Tibial artery (tissue), 4 donors: ENCODE data around the gene HMGB4.

Experiments
- DNase-seq, 2 donors: peaks; one replicate each; pipeline ENCODE4 v3.0.0-alpha.2; 2019
- H3K27ac ChIP-seq, 2 donors: fragments of 200-600 bp; sonication (generic) in 1 of 2; 1 replicate in 1 of 2; 2 replicates in 1 of 2; pipeline ENCODE4 v1.5.1; 2018 to 2019; ENCODE audit warnings: mild to moderate bottlenecking in 1 of 2
- H3K27me3 ChIP-seq, 2 donors: fragments of 200-600 bp; sonication (generic) in 1 of 2; one replicate each; pipeline versions ENCODE4 v1.5.1 to v1.6.0; 2016 to 2019
- H3K36me3 ChIP-seq, 3 donors: fragments of 200-600 bp; sonication (generic) in 2 of 3; one replicate each; pipeline ENCODE4 v1.5.1; 2016 to 2019; ENCODE audit warnings: mild to moderate bottlenecking in 2 of 3
- H3K4me1 ChIP-seq, 4 donors: fragments of 200-600 bp; sonication (generic) in 2 of 4; 1 replicate in 3 of 4; 2 replicates in 1 of 4; pipeline ENCODE4 v1.5.1; 2016 to 2019
- H3K4me3 ChIP-seq, 2 donors: fragments of 200-600 bp; sonication (generic) in 1 of 2; 1 replicate in 1 of 2; 2 replicates in 1 of 2; pipeline ENCODE4 v1.5.1; 2018 to 2019; ENCODE audit warnings: mild to moderate bottlenecking in 2 of 2
- H3K9me3 ChIP-seq, 3 donors: fragments of 200-600 bp; sonication (generic) in 1 of 3; one replicate each; pipeline ENCODE4 v1.5.1; 2016 to 2019
- intact Hi-C: fragments of 100-400 bp; cut with DNase I; formaldehyde crosslinking; loops from one replicate; pipeline ENCODE4 v1.15.0; 2023; ENCODE audit warnings: low total_unique reads
- TF ChIP-seq, protein P1 (sequence below), 2 experiments: fragments of 200-600 bp in 1 of 2; fragments of 450-650 bp in 1 of 2; IDR thresholded peaks; one replicate each; pipeline ENCODE4 v1.5.1; 2017 to 2019; ENCODE audit warnings: antibody characterized with exemption in 2 of 2, mild to moderate bottlenecking in 1 of 2, moderate library complexity in 1 of 2

The HMGB4 gene

GRCh38 chr1:33846861-33847260 is 17.0 kb upstream of the HMGB4 start:
- H3K4me3 ChIP-seq = no peak overlapping the region
- no peaks in the 10 kb centered on the region for H3K9me3 ChIP-seq
- H3K27ac ChIP-seq = no peak overlapping the region
- H3K4me1 ChIP-seq = no peaks in the 10 kb centered on the region
- no peak for DNase-seq
- TF ChIP-seq, protein P1, sequence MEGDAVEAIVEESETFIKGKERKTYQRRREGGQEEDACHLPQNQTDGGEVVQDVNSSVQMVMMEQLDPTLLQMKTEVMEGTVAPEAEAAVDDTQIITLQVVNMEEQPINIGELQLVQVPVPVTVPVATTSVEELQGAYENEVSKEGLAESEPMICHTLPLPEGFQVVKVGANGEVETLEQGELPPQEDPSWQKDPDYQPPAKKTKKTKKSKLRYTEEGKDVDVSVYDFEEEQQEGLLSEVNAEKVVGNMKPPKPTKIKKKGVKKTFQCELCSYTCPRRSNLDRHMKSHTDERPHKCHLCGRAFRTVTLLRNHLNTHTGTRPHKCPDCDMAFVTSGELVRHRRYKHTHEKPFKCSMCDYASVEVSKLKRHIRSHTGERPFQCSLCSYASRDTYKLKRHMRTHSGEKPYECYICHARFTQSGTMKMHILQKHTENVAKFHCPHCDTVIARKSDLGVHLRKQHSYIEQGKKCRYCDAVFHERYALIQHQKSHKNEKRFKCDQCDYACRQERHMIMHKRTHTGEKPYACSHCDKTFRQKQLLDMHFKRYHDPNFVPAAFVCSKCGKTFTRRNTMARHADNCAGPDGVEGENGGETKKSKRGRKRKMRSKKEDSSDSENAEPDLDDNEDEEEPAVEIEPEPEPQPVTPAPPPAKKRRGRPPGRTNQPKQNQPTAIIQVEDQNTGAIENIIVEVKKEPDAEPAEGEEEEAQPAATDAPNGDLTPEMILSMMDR (IDR thresholded peaks at IDR 0.05) = no peak
- H3K27me3 ChIP-seq = no peaks in the 10 kb centered on the region
- intact Hi-C loops = loop anchor here (5.0 kb wide), 1 partner anchor 470 kb away; no protein-coding TSS in a partner anchor
- no peaks in the 10 kb centered on the region for H3K36me3 ChIP-seq

- TF ChIP-seq, protein P1 (IDR thresholded peaks at IDR 0.05) = no peak
- H3K4me1 ChIP-seq = no peaks in the 10 kb centered on the region
- H3K4me3 ChIP-seq = no peak overlapping the region
- no peaks in the 10 kb centered on the region for H3K36me3 ChIP-seq
- no peak for DNase-seq
- intact Hi-C loops = loop anchor here (5.0 kb wide), 1 partner anchor 471 kb away; no protein-coding TSS in a partner anchor
- no peaks in the 10 kb centered on the region for H3K27me3 ChIP-seq
- no peaks in the 10 kb centered on the region for H3K9me3 ChIP-seq
- no peak overlapping the region for H3K27ac ChIP-seq
Observed at GRCh38 chr1:33848205-33848937, 15.5 kb upstream of the HMGB4 start.

- Histone ChIP-seq H3K36me3 (no peaks in the 10 kb centered on the region), H3K27me3 (no peaks in the 10 kb centered on the region), H3K4me1 (no peaks in the 10 kb centered on the region), H3K4me3 (no peak overlapping the region), H3K27ac (no peak overlapping the region), H3K9me3 (no peaks in the 10 kb centered on the region)
- TF ChIP-seq, protein P1 (IDR thresholded peaks at IDR 0.05) = no peak
- DNase-seq = no peak
- intact Hi-C loops = loop anchor here (5.0 kb wide), 1 partner anchor 472 kb away; no protein-coding TSS in a partner anchor
Observed at GRCh38 chr1:33849211-33849610, 14.7 kb upstream of the HMGB4 start.

GRCh38 chr1:33850481-33850880 is 13.4 kb upstream of the HMGB4 start:
- H3K36me3 ChIP-seq = no peaks in the 10 kb centered on the region
- no peaks in the 10 kb centered on the region for H3K9me3 ChIP-seq
- intact Hi-C loops = no loop called here
- TF ChIP-seq, protein P1 (IDR thresholded peaks at IDR 0.05) = no peak
- no peak overlapping the region for H3K27ac ChIP-seq
- H3K27me3 ChIP-seq = no peaks in the 10 kb centered on the region
- no peak for DNase-seq
- no peaks in the 10 kb centered on the region for H3K4me1 ChIP-seq
- H3K4me3 ChIP-seq = no peak overlapping the region

DNA sequence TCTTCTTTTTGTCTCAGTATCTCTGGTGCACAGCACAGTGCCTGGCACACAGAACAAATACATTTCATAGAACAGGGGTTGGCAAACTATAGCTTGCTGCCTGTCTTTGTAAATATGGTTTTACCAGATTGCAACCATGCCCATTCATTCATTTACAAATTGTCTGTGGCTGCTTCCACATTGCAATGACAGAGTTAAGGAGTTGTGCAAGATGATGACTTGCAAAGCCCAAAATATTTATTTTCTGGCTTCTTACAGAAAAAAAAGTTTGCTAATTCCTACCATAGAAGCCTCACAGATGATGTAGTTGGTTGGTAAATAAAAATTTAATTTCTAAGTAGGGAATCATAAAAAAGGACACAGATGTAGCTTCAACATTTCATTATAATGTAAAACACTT is 11.2 kb upstream of the HMGB4 start:
- no peak for DNase-seq
- intact Hi-C loops = no loop called here
- TF ChIP-seq, protein P1 (IDR thresholded peaks at IDR 0.05) = no peak
- Histone ChIP-seq H3K4me3 (no peak overlapping the region), H3K9me3 (no peaks in the 10 kb centered on the region), H3K36me3 (no peaks in the 10 kb centered on the region), H3K27ac (no peak overlapping the region), H3K27me3 (peaks cover 0 to 3% of the 10 kb centered on the region in 2 donors), H3K4me1 (no peaks in the 10 kb centered on the region)
